Smooth muscle cell (in vitro differentiated cells): Measurements from ENCODE around the gene GK2. TPM values are rescaled to one million over a fixed set of nuclear protein-coding genes. Genes with fewer than 3 reads are reported as not detected.

Experiments
- DNase-seq: peaks from one replicate; lab custom pipeline; 2025; ENCODE audit not compliant: unreplicated experiment; lab: John Stamatoyannopoulos, UW
- H2AFZ ChIP-seq: fragments of 200-600 bp; sonication (generic); 2 replicates; pipeline ENCODE4 v1.6.0; 2016; ENCODE audit warnings: antibody characterized with exemption, low read depth, mild to moderate bottlenecking
- H3F3A ChIP-seq: fragments of 200-600 bp; sonication (generic); 2 replicates; pipeline ENCODE4 v1.6.0; 2017; ENCODE audit warnings: antibody characterized with exemption, low read depth
- H3K27ac ChIP-seq: fragments of 200-600 bp; sonication (generic); 2 replicates; pipeline ENCODE4 v1.5.1; 2016; ENCODE audit warnings: low read depth, mild to moderate bottlenecking
- H3K27me3 ChIP-seq: fragments of 200-600 bp; sonication (generic); 2 replicates; pipeline ENCODE4 v1.6.1; 2016; ENCODE audit warnings: low read depth, mild to moderate bottlenecking
- H3K36me3 ChIP-seq: fragments of 200-600 bp; sonication (generic); 2 replicates; pipeline ENCODE4 v1.5.1; 2016; ENCODE audit warnings: low read depth
- H3K4me1 ChIP-seq: fragments of 200-600 bp; sonication (generic); 2 replicates; pipeline ENCODE4 v1.5.1; 2016; ENCODE audit warnings: low read depth
- H3K4me2 ChIP-seq: fragments of 200-600 bp; sonication (generic); 2 replicates; pipeline ENCODE4 v1.6.0; 2016; ENCODE audit warnings: mild to moderate bottlenecking
- H3K4me3 ChIP-seq: fragments of 200-600 bp; sonication (generic); 2 replicates; pipeline ENCODE4 v1.5.1; 2016; ENCODE audit warnings: mild to moderate bottlenecking
- H3K79me2 ChIP-seq: fragments of 200-600 bp; sonication (generic); 2 replicates; pipeline ENCODE4 v1.6.0; 2016; ENCODE audit warnings: low read depth, mild to moderate bottlenecking
- H3K9ac ChIP-seq: fragments of 200-600 bp; sonication (generic); 2 replicates; pipeline ENCODE4 v1.6.0; 2016; ENCODE audit warnings: low read depth
- H3K9me3 ChIP-seq: fragments of 200-600 bp; sonication (generic); replicated peaks from 2 replicates; pipeline ENCODE4 v1.5.1; 2016; ENCODE audit warnings: low read depth
- H4K20me1 ChIP-seq: fragments of 200-600 bp; sonication (generic); 2 replicates; pipeline ENCODE4 v1.6.0; 2016; ENCODE audit warnings: low read depth
- WGBS: methylation state at CpG from one replicate; pipeline ENCODE4 v1.1.7; 2016; ENCODE audit warnings: low lambda C conversion rate; 5-methylcytosine and 5-hydroxymethylcytosine counted together
- polyA plus RNA-seq: library from polyadenylated mRNA; unstranded; fragments of >200 nt; fragmentation: Nextera tagmentation; extraction: Ambion mirVana; gene quantifications from 2 replicates; pipeline ENCODE4 v1.2.1, GENCODE V29; 2016
- total RNA-seq: library from RNA; depleted of rRNA; stranded (reverse); fragments of >200 nt; gene quantifications from 2 replicates; pipeline ENCODE4 v1.2.3, GENCODE V29; 2014
- TF ChIP-seq, protein P1 (sequence below): fragments of 200-600 bp; sonication (generic); IDR thresholded peaks from 2 replicates; pipeline ENCODE4 v1.5.1; 2017; ENCODE audit warnings: borderline replicate concordance, mild to moderate bottlenecking, antibody characterized with exemption; ENCODE audit not compliant: insufficient read depth, poor library complexity, severe bottlenecking

Gene GK2
- total and polyA plus RNA-seq, 2 experiments from 2014 or later = not detected

GRCh38 chr4:79396794-79397193 lies 11.2 kb downstream of the GK2 start:
- H3K27me3 ChIP-seq = no peaks in the 10 kb centered on the region
- no peak overlapping the region for H3K9ac ChIP-seq
- TF ChIP-seq, protein P1, sequence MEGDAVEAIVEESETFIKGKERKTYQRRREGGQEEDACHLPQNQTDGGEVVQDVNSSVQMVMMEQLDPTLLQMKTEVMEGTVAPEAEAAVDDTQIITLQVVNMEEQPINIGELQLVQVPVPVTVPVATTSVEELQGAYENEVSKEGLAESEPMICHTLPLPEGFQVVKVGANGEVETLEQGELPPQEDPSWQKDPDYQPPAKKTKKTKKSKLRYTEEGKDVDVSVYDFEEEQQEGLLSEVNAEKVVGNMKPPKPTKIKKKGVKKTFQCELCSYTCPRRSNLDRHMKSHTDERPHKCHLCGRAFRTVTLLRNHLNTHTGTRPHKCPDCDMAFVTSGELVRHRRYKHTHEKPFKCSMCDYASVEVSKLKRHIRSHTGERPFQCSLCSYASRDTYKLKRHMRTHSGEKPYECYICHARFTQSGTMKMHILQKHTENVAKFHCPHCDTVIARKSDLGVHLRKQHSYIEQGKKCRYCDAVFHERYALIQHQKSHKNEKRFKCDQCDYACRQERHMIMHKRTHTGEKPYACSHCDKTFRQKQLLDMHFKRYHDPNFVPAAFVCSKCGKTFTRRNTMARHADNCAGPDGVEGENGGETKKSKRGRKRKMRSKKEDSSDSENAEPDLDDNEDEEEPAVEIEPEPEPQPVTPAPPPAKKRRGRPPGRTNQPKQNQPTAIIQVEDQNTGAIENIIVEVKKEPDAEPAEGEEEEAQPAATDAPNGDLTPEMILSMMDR = no peak
- H4K20me1 ChIP-seq = no peaks in the 10 kb centered on the region
- no peak overlapping the region for H3K4me3 ChIP-seq
- H3K36me3 ChIP-seq = no peaks in the 10 kb centered on the region
- no peak overlapping the region for H3K27ac ChIP-seq
- H3F3A ChIP-seq = no peaks in the 10 kb centered on the region
- no peak overlapping the region for H2AFZ ChIP-seq
- no peak for DNase-seq
- H3K79me2 ChIP-seq = no peaks in the 10 kb centered on the region
- no peaks in the 10 kb centered on the region for H3K4me1 ChIP-seq
- no peaks in the 10 kb centered on the region for H3K9me3 ChIP-seq
- no peak overlapping the region for H3K4me2 ChIP-seq

DNA sequence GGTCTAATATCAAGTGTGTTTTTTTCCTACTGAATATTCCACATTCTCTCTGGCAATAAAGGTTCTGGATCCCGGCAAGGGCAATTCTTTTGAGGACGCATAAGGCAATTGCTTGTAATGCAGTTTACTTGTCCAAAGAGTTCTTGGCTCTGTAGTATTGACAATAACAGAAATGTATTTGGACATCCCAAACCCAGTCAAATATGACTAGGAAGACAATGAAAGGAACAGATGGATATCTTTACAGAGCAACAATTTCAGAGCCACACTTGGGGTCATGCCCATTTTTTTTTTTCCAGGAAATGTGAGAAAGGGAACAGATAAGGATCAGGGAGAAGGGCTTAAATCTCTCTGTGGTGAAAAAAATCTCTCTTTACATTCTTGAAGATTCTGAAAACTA lies 12.2 kb downstream of the GK2 start:
- H3K27ac ChIP-seq = no peak overlapping the region
- no peak for DNase-seq
- H3K36me3 ChIP-seq = no peaks in the 10 kb centered on the region
- H3K9ac ChIP-seq = no peak overlapping the region
- H3K4me1 ChIP-seq = no peaks in the 10 kb centered on the region
- H3K79me2 ChIP-seq = no peaks in the 10 kb centered on the region
- no peak overlapping the region for H2AFZ ChIP-seq
- TF ChIP-seq, protein P1 = no peak
- no peaks in the 10 kb centered on the region for H3K27me3 ChIP-seq
- H3K4me3 ChIP-seq = no peak overlapping the region
- H3F3A ChIP-seq = no peaks in the 10 kb centered on the region
- H3K4me2 ChIP-seq = no peak overlapping the region
- WGBS = 90% methylated on average over 2 of the region's 2 CpGs
- no peaks in the 10 kb centered on the region for H4K20me1 ChIP-seq
- no peaks in the 10 kb centered on the region for H3K9me3 ChIP-seq

GRCh38 chr4:79390890-79391289 lies 17.1 kb downstream of the GK2 start:
- TF ChIP-seq, protein P1 = no peak
- no peak for DNase-seq
- no peaks in the 10 kb centered on the region for H3K79me2 ChIP-seq
- no peaks in the 10 kb centered on the region for H3F3A ChIP-seq
- H3K9ac ChIP-seq = no peak overlapping the region
- H3K4me2 ChIP-seq = no peak overlapping the region
- H2AFZ ChIP-seq = no peak overlapping the region
- H4K20me1 ChIP-seq = no peaks in the 10 kb centered on the region
- H3K27me3 ChIP-seq = no peaks in the 10 kb centered on the region
- H3K27ac ChIP-seq = no peak overlapping the region
- no peak overlapping the region for H3K4me3 ChIP-seq
- no peaks in the 10 kb centered on the region for H3K36me3 ChIP-seq
- no peaks in the 10 kb centered on the region for H3K9me3 ChIP-seq
- WGBS = 79% methylated on average over 3 of the region's 3 CpGs
- no peaks in the 10 kb centered on the region for H3K4me1 ChIP-seq

GRCh38 chr4:79385641-79386040 lies 22.4 kb downstream of the GK2 start:
- no peak overlapping the region for H3K27ac ChIP-seq
- H3K27me3 ChIP-seq = no peaks in the 10 kb centered on the region
- no peak overlapping the region for H3K4me3 ChIP-seq
- no peaks in the 10 kb centered on the region for H3K4me1 ChIP-seq
- no peaks in the 10 kb centered on the region for H3K79me2 ChIP-seq
- no peaks in the 10 kb centered on the region for H3K9me3 ChIP-seq
- no peak overlapping the region for H3K4me2 ChIP-seq
- WGBS = 78% methylated on average over 4 of the region's 4 CpGs
- no peaks in the 10 kb centered on the region for H3K36me3 ChIP-seq
- H3F3A ChIP-seq = no peaks in the 10 kb centered on the region
- no peak for DNase-seq
- H3K9ac ChIP-seq = no peak overlapping the region
- no peaks in the 10 kb centered on the region for H4K20me1 ChIP-seq
- H2AFZ ChIP-seq = no peak overlapping the region
- TF ChIP-seq, protein P1 = no peak
